Right kidney (tissue), 1 donor: ENCODE data around the gene SPATA20.
A peak's percentile ranks its signal among the peaks of the same experiment; 100 is the strongest.

Experiments used
- DNase-seq: peaks from one replicate; pipeline ENCODE4 v3.0.0-alpha.2; 2016

Gene SPATA20

GRCh38 chr17:50538549-50539410, 8.2 kb upstream of the SPATA20 start:
- no peak for DNase-seq

- no peak for DNase-seq
These were observed 7.0 kb upstream of the SPATA20 start for GRCh38 chr17:50539762-50540559.

- no peak for DNase-seq
These were observed 6.2 kb upstream of the SPATA20 start for GRCh38 chr17:50540560-50541401.

- DNase-seq, result peak; percentile 26
These were observed 5.6 kb upstream of the SPATA20 start for GRCh38 chr17:50541402-50541715.

GRCh38 chr17:50541716-50542688, 5.0 kb upstream of the SPATA20 start:
- DNase-seq, result peak; percentile 90

- no peak for DNase-seq
These were observed 3.9 kb upstream of the SPATA20 start for GRCh38 chr17:50542795-50543774.

GRCh38 chr17:50544516-50544915, 2.5 kb upstream of the SPATA20 start:
- no peak for DNase-seq

- no peak for DNase-seq
These were observed 1.7 kb upstream of the SPATA20 start for GRCh38 chr17:50545311-50545710.

GRCh38 chr17:50546701-50547034, 306 bp upstream of the SPATA20 start:
- DNase-seq, result no peak

GRCh38 chr17:50547736-50548083, 736 bp downstream of the SPATA20 start:
- no peak for DNase-seq

- DNase-seq, result no peak
These were observed 1.9 kb downstream of the SPATA20 start for GRCh38 chr17:50548831-50549230.

- DNase-seq, result no peak
These were observed 2.4 kb downstream of the SPATA20 start for GRCh38 chr17:50549256-50549941.

- no peak for DNase-seq
These were observed 3.0 kb downstream of the SPATA20 start for GRCh38 chr17:50549969-50550368.

GRCh38 chr17:50550661-50551432, 3.9 kb downstream of the SPATA20 start:
- DNase-seq, result peak; percentile 70

GRCh38 chr17:50551433-50551815, 4.5 kb downstream of the SPATA20 start:
- no peak for DNase-seq

- no peak for DNase-seq
These were observed 4.9 kb downstream of the SPATA20 start for GRCh38 chr17:50551884-50552283.

- DNase-seq, result no peak
These were observed 7.2 kb downstream of the SPATA20 start for GRCh38 chr17:50554201-50554600.

- DNase-seq, result no peak
These were observed 9.8 kb downstream of the SPATA20 start for GRCh38 chr17:50556803-50557202.

- no peak for DNase-seq
These were observed 10.7 kb downstream of the SPATA20 start for GRCh38 chr17:50557630-50558029.
